HG03097 (cell line): ENCODE measurements around the gene PGF.
A peak's percentile ranks its signal among the peaks of the same experiment; 100 is the strongest.

Experiments used
- ATAC-seq: cut with Tn5 transposase; IDR thresholded peaks from one replicate; pipeline ENCODE4 v1.9.1; 2021; ENCODE audit not compliant: unreplicated experiment, low FRiP score

PGF gene

DNA sequence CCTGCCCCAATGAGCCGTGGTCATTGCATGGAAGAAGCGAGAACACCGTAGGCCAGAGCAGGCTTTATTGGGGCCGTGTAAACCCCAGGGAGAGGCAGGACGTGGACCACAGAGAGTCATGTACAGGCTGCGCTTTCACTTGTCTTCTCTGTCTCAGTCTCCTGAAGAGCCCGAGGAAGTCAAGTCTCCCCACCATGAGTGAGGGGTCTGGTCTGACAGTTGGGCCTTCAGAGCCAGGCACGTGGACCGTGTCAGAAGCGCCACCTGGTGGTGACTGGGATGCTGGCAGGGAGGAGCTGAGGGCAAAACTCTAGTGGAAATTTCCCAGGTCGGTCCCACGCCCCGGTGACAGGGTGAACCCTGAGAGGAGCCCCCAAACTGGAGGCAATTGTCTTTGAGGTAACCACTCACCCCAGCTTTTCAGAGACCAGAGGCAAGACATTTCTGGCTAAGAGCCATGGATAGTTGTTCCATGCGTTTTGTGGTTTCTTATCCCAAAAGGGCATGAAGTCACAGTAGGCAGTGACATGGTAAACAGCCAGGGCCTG, 49.7 kb downstream of the PGF start:
- ATAC-seq = no peak

- ATAC-seq = no peak
Observed at GRCh38 chr14:74904635-74905503, 50.5 kb downstream of the PGF start.

GRCh38 chr14:74902941-74903705, 52.3 kb downstream of the PGF start:
- no peak for ATAC-seq

DNA sequence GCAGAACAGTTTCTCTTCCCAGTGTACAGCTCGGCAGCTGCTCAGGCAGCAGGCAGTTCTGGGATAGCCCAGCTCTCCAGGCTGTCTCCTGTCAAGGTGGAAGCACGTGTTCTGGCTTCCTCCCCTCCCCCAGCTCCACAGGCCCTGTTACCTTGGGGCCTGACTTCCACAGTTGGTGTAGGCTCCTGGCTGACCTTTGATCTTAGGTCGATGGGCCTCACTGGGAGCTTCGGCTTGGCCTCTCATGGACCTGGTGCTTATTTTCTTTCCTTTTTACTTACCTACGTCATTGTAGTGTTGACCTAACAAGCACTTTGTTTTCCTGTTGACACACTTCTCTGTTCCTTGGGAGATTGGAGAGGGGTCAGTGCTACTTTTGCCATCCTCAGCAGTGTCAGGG, 56.7 kb downstream of the PGF start:
- ATAC-seq = no peak

DNA sequence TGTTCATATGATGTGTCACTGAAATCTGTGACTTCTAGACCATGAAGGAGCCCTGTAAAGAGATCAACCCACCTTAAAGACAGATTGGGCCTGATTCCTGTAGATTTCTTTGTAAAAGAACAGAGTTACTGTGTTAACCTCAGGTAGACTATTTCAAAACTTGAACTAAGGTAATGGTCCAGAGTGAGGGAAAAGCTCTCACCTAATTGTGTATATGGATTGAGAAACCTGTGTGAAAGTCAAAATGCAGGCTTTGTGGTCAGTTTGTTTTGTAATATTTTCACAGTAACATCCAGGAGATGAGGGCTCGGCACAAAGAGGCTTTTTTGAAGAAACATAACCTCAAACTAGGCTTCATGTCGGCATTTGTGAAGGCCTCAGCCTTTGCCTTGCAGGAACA, 57.3 kb downstream of the PGF start:
- ATAC-seq = no peak

- ATAC-seq = no peak
Observed at GRCh38 chr14:74897642-74898041, 57.8 kb downstream of the PGF start.

DNA sequence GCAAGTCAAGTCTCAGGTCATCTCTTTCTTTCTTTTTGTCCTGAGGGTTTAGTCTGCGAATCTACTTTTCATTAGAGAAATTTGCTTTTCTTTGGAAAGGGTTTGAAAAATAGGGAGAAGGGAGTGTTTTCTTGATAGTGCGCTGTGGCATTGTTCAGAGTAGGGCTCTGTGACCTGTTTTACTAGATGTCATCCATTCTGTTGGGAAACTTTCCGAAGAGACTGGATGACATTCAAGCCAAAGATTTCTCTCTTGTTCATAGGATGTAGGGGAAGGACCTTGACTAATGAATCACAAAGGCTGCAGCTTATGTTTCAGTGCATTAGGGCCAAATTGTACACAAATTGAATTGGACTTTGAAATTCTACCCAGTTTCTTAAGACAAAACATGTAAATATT, 59.0 kb downstream of the PGF start:
- no peak for ATAC-seq

DNA sequence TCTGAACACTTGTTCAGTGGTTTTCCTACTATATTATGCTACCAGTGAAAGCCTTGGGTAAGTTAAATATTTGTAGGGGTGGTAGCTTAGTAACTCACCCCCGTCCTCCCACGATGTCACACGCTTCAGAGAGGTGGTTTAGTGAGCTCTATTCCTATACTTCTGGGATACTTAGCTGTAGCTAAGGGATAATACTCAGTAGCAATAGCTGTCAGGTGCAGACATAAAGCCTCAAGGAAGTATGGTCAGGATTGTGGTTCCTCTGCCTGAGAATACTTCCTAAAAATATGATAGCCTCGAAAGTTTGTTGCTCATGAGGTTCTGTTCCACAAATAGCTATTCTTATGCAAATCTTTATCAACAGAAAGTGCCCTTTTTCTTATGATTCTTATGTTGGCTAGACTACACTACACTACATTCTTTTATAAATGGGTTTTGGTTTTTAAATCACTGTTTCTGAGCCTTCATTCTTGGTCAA, 61.7 kb downstream of the PGF start:
- ATAC-seq = peak; percentile 45

DNA sequence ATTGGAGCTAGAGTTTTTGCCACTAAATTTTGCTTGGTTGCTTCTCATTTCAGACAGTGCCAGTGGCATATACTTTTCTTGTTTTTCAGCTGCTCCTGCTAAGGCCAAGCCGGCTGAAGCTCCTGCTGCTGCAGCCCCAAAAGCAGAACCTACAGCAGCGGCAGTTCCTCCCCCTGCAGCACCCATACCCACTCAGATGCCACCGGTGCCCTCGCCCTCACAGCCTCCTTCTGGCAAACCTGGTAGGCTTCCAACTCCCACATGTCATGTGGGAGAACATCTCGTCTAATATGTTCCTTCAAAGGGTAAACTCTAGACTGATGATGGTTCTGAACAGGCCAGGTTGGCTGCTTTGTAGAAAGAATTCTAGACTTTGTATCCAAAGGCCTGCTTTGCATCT, 62.7 kb downstream of the PGF start:
- no peak for ATAC-seq

DNA sequence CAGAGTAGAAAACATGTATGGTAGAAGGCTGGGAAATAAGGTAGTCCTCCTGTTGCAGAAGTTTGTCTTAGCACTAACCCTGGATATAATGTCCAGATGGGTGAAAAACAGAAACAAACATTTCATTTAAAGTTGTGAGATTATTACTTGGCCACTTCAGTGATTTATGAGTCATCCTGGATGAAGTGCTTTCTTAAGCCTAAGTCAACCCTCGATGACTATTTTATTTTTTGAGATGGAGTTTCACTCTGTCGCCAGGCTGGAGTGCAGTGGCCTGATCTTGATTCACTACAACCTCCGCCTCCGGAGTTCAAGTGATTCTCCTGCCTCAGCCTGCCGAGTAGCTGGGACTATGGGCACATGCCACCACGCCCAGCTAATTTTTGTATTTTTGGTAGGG, 63.5 kb downstream of the PGF start:
- ATAC-seq = no peak
